Prostate gland (tissue), 2 donors: ENCODE data around the gene LPIN3.

Experiments
- POLR2A ChIP-seq: fragments of 450-650 bp; IDR thresholded peaks from one replicate; pipeline ENCODE4 v1.6.1; 2016; ENCODE audit warnings: antibody characterized with exemption, mild to moderate bottlenecking
- TF ChIP-seq, protein P1 (sequence below), 4 experiments: fragments of 200-600 bp in 2 of 4; fragments of 450-650 bp in 2 of 4; sonication (generic) in 2 of 4; IDR thresholded peaks; 1 replicate in 3 of 4; 2 replicates in 1 of 4; pipeline ENCODE4 v1.5.1; 2016 to 2019; ENCODE audit warnings: antibody characterized with exemption in 4 of 4, mild to moderate bottlenecking in 2 of 4, moderate library complexity in 2 of 4

DNA sequence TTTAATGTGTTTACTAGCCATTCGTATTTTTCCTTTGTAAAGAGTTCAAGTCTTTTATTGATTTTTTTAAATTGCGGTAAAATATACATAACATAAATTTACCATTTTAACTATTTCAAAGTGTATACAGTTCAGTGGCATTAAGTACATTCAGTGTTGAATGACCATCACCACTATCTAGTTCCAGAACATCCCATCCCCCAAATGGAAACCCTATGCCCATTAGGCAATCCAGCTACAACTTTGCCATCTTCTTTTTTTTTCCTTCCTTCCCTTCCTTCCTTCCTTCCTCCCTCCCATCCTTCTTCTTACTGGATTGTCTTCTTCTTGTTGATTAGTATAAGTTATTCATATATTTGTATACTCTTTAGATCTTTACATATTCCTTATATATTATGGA is 8.6 kb downstream of the LPIN3 start:
- TF ChIP-seq, protein P1, sequence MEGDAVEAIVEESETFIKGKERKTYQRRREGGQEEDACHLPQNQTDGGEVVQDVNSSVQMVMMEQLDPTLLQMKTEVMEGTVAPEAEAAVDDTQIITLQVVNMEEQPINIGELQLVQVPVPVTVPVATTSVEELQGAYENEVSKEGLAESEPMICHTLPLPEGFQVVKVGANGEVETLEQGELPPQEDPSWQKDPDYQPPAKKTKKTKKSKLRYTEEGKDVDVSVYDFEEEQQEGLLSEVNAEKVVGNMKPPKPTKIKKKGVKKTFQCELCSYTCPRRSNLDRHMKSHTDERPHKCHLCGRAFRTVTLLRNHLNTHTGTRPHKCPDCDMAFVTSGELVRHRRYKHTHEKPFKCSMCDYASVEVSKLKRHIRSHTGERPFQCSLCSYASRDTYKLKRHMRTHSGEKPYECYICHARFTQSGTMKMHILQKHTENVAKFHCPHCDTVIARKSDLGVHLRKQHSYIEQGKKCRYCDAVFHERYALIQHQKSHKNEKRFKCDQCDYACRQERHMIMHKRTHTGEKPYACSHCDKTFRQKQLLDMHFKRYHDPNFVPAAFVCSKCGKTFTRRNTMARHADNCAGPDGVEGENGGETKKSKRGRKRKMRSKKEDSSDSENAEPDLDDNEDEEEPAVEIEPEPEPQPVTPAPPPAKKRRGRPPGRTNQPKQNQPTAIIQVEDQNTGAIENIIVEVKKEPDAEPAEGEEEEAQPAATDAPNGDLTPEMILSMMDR (IDR thresholded peaks at IDR 0.05) = no peak
- TF ChIP-seq POLR2A = no peak
